SJSA1 (cell line): ENCODE measurements around the gene TRIM75. TPM values are rescaled to one million over a fixed set of nuclear protein-coding genes. Genes with fewer than 3 reads are reported as not detected.

Experiments
- DNase-seq, 2 experiments: peaks; one replicate each; pipeline ENCODE4 v3.0.0-alpha.2; 2015 to 2020; ENCODE audit warnings: low spot score in 2 of 2, low read depth in 1 of 2
- H3K27ac ChIP-seq: fragments of 250-450 bp; sonication (Bioruptor Pico); 2 replicates; pipeline ENCODE4 v1.5.1; 2020; ENCODE audit warnings: mild to moderate bottlenecking, moderate library complexity
- H3K27me3 ChIP-seq: fragments of 250-450 bp; sonication (Bioruptor Pico); replicated peaks from 2 replicates; pipeline ENCODE4 v1.5.1; 2020; ENCODE audit warnings: mild to moderate bottlenecking, moderate library complexity
- H3K36me3 ChIP-seq: fragments of 250-450 bp; sonication (Bioruptor Pico); 2 replicates; pipeline ENCODE4 v1.5.1; 2020; ENCODE audit warnings: mild to moderate bottlenecking
- H3K4me1 ChIP-seq: fragments of 250-450 bp; sonication (Bioruptor Pico); replicated peaks from 2 replicates; pipeline ENCODE4 v1.6.1; 2021; ENCODE audit warnings: mild to moderate bottlenecking
- H3K4me3 ChIP-seq: fragments of 250-450 bp; sonication (Bioruptor Pico); 2 replicates; pipeline ENCODE4 v1.5.1; 2020; ENCODE audit warnings: mild to moderate bottlenecking
- H3K9me3 ChIP-seq: fragments of 250-450 bp; sonication (Bioruptor Pico); replicated peaks from 2 replicates; pipeline ENCODE4 v1.5.1; 2020; ENCODE audit warnings: mild to moderate bottlenecking
- total RNA-seq: library from RNA; depleted of rRNA; stranded (reverse); fragments of >200 nt; shearing (Covaris generic); gene quantifications from 2 replicates; pipeline ENCODE4 v1.2.3, GENCODE V29; 2014; rRNA removed

Gene TRIM75
- total RNA-seq, 1 experiment from 2014 or later: not detected

DNA sequence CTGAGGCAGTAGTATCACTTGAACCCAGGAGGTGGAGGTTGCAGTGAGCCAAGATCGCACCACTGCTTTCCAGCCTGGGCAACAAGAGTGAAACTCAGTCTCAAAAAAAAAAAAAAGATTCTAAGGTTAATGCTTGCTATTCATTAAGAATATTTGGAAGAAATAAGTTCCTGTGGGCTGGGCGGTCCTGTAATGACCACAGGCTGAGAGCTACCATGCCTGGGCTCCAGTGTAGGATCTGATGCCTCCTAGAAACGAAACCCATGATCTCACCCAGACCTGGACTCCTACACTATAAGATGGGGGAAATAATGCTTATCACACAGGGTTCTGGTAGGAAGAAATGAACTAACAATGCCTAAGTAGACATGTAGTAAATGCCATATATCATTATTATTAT is 41.2 kb downstream of the TRIM75 start:
- H3K9me3 ChIP-seq: no peaks in the 10 kb centered on the region
- no peaks in the 10 kb centered on the region for H3K4me1 ChIP-seq
- no peak for DNase-seq
- no peaks in the 10 kb centered on the region for H3K27me3 ChIP-seq
- H3K27ac ChIP-seq: no peak overlapping the region
- 0 out of 2 replicates have a peak, but pooled peaks cover 3% of the 10 kb centered on the region for H3K36me3 ChIP-seq
- no peak overlapping the region for H3K4me3 ChIP-seq

DNA sequence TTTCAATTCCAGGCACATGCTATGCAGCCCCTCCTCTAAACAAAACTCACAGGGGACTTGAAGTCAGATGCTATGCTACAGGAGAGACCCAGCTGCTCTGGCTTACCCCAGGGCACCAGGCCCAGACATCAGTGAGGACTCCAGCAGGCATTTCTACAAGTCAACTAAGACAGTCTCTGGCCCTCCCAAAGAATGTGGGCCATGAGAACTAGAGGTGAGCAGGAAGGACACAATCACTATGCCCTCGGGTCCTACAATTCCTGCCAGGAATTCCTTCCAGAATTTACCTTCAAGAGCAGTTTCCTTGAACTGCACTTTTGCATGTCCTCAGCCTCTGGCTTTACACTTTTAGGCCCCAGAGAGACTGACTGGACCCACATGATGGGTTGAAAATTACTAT is 41.6 kb downstream of the TRIM75 start:
- Histone ChIP-seq H3K27ac (no peak overlapping the region), H3K4me1 (no peaks in the 10 kb centered on the region), H3K4me3 (no peak overlapping the region), H3K36me3 (0 out of 2 replicates have a peak, but pooled peaks cover 3% of the 10 kb centered on the region), H3K9me3 (no peaks in the 10 kb centered on the region), H3K27me3 (no peaks in the 10 kb centered on the region)
- no peak for DNase-seq

DNA sequence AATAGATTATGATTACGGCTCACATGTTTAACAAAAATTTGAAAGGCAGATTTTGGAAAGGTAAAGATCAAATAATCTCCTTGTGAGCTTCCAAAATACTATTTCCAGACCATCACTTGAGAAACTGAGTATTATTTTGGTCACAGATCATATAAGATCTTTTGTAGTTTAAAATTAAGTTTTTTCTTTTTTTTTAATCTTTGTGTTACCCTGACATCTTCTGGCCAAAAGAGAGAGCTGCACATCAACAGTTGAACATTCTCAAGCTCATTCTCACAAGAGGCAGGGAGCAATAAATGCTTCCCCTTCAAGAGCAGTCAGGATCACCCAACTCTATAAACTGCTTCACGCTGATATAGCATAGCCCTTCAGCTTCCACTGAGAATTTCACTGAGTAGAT is 43.1 kb downstream of the TRIM75 start:
- no peak overlapping the region for H3K27ac ChIP-seq
- H3K4me3 ChIP-seq: no peak overlapping the region
- peak in 1 of 2 experiments; percentile 17 for DNase-seq
- H3K36me3 ChIP-seq: peaks cover 7% of the 10 kb centered on the region; the same call in 1 of the 2 replicates
- H3K4me1 ChIP-seq: no peaks in the 10 kb centered on the region
- no peaks in the 10 kb centered on the region for H3K9me3 ChIP-seq
- H3K27me3 ChIP-seq: no peaks in the 10 kb centered on the region

DNA sequence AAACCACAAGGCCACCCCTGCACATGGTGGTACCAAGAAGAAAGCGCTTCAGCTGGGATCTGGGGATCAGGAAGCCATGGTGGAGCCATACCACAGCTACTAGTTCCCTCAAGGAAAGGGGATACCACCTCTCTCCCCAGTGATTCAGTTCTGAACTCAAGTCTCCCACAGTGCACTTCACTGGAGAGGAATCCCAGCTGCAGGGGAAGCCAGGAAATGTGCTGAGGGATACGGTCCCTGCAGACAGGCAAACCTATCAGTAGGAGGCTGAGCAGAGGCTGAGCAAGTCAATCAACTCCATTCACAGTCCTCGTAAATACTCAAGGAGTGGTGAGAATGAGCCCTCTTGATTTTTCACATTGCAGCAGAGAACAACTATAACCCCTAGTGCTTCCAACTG is 48.0 kb downstream of the TRIM75 start:
- Histone ChIP-seq H3K4me1 (no peaks in the 10 kb centered on the region), H3K27me3 (no peaks in the 10 kb centered on the region), H3K4me3 (no peak overlapping the region), H3K9me3 (no peaks in the 10 kb centered on the region), H3K36me3 (peaks cover 15% of the 10 kb centered on the region), H3K27ac (no peak overlapping the region)
- DNase-seq: no peak

DNA sequence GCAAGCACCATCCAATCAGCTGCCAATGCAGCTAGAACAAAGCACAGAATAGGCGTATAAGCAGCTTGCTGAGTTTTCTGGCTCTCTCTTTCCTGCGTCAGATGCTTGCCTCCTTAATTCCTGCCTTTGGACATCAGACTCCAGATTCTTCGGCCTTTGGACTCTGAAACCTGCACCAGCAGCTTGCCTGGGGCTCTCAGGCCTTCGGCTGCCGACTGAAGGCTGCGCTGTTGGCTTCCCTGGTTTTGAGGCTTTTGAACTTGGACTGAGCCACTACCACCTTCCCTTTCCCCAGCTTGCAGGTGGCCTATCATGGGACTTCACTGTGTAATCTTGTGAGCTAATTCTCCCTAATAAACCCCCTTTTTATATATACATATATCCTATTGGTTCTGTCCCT is 52.9 kb downstream of the TRIM75 start:
- Histone ChIP-seq H3K27ac (no peak overlapping the region), H3K4me1 (no peaks in the 10 kb centered on the region), H3K9me3 (no peaks in the 10 kb centered on the region), H3K36me3 (peaks cover 18% of the 10 kb centered on the region), H3K27me3 (no peaks in the 10 kb centered on the region), H3K4me3 (no peak overlapping the region)
- peak in 1 of 2 experiments; percentile 21 for DNase-seq

Other genes starting within 250 kb of the TRIM75 start
- 17.7 and 24.9 TPM in 2 replicates for gene APELA, start 176.7 kb upstream of the TRIM75 start, total RNA-seq
- not detected in 2 replicates for gene TRIM61, start 76.2 kb upstream of the TRIM75 start, total RNA-seq
- not detected in 2 replicates for gene TRIM60, start 21.9 kb upstream of the TRIM75 start, total RNA-seq
- 7.4 and 14.4 TPM in 2 replicates for gene TMEM192, start 59.0 kb downstream of the TRIM75 start, total RNA-seq
- 30.9 and 54.6 TPM in 2 replicates for gene KLHL2, start 153.7 kb downstream of the TRIM75 start, total RNA-seq